Liver (tissue), 9 donors: ENCODE results near the gene ARMC9. TPM values are rescaled to one million over a fixed set of nuclear protein-coding genes. Genes with fewer than 3 reads are reported as not detected.

Source experiments
- DNase-seq: peaks from one replicate; pipeline ENCODE4 v3.0.0-alpha.2; 2017; ENCODE audit warnings: low spot score
- H3K27ac ChIP-seq, 2 donors: one replicate each; pipeline ENCODE4 v1.7.0; 2013; ENCODE audit warnings: inconsistent platforms in 2 of 2, low read length in 2 of 2, control low read depth in 1 of 2, low read depth in 1 of 2, mild to moderate bottlenecking in 1 of 2
- H3K27me3 ChIP-seq, 4 donors: one replicate each; pipeline versions ENCODE4 v1.6.1 to v1.7.0; 2013; ENCODE audit warnings: low read length in 3 of 4, inconsistent platforms in 1 of 4, mild to moderate bottlenecking in 1 of 4, moderate library complexity in 1 of 4; ENCODE audit not compliant: control insufficient read depth in 4 of 4, insufficient read depth in 4 of 4
- H3K36me3 ChIP-seq, 4 donors: one replicate each; pipeline versions ENCODE4 v1.6.1 to v1.7.0; 2013; ENCODE audit warnings: low read length in 3 of 4, mild to moderate bottlenecking in 3 of 4, low read depth in 1 of 4, moderate library complexity in 1 of 4; ENCODE audit not compliant: control insufficient read depth in 4 of 4, insufficient read depth in 3 of 4
- H3K4me1 ChIP-seq, 4 donors: one replicate each; pipeline versions ENCODE4 v1.6.1 to v1.7.0; 2013; ENCODE audit warnings: low read length in 3 of 4, mild to moderate bottlenecking in 3 of 4, moderate library complexity in 1 of 4; ENCODE audit not compliant: control insufficient read depth in 4 of 4, insufficient read depth in 4 of 4
- H3K4me3 ChIP-seq, 3 donors: one replicate each; pipeline versions ENCODE4 v1.6.1 to v1.7.0; 2013; ENCODE audit warnings: low read length in 3 of 3, control low read depth in 1 of 3, low read depth in 1 of 3, mild to moderate bottlenecking in 1 of 3
- H3K9ac ChIP-seq, 2 donors: one replicate each; pipeline ENCODE4 v1.7.0; 2013; ENCODE audit warnings: low read length in 2 of 2, mild to moderate bottlenecking in 2 of 2, moderate library complexity in 2 of 2, control low read depth in 1 of 2, low read depth in 1 of 2
- H3K9me3 ChIP-seq, 4 donors: one replicate each; pipeline versions ENCODE4 v1.6.1 to v1.7.0; 2013; ENCODE audit warnings: low read length in 3 of 4; ENCODE audit not compliant: control insufficient read depth in 4 of 4
- FOXA1 ChIP-seq: IDR thresholded peaks from 2 replicates; pipeline ENCODE4 v1.6.1; 2016; ENCODE audit warnings: antibody characterized with exemption
- FOXA2 ChIP-seq: IDR thresholded peaks from 2 replicates; pipeline ENCODE4 v1.6.1; 2016; ENCODE audit warnings: antibody characterized with exemption
- GABPA ChIP-seq, 2 donors: IDR thresholded peaks in 1 of 2; conservative IDR thresholded peaks in 1 of 2; 2 replicates each; pipeline ENCODE4 v1.6.1; 2016; ENCODE audit warnings: antibody characterized with exemption in 2 of 2, mild to moderate bottlenecking in 1 of 2, moderate library complexity in 1 of 2
- HNF4A ChIP-seq, 2 donors: conservative IDR thresholded peaks; 2 replicates each; pipeline ENCODE4 v1.6.1; 2016; ENCODE audit warnings: antibody characterized with exemption in 2 of 2, mild to moderate bottlenecking in 2 of 2
- JUND ChIP-seq, 2 donors: IDR thresholded peaks; 2 replicates each; pipeline ENCODE4 v1.6.1; 2016; ENCODE audit warnings: antibody characterized with exemption in 2 of 2
- NR2F2 ChIP-seq: IDR thresholded peaks from 2 replicates; pipeline ENCODE4 v1.6.1; 2016; ENCODE audit warnings: antibody characterized with exemption
- RAD21 ChIP-seq, 2 donors: IDR thresholded peaks; 2 replicates each; pipeline ENCODE4 v1.6.1; 2016; ENCODE audit warnings: antibody characterized with exemption in 2 of 2, mild to moderate bottlenecking in 2 of 2
- REST ChIP-seq: IDR thresholded peaks from 2 replicates; pipeline ENCODE4 v1.6.1; 2016; ENCODE audit warnings: antibody characterized with exemption, mild to moderate bottlenecking
- RXRA ChIP-seq, 2 donors: IDR thresholded peaks; 2 replicates each; pipeline ENCODE4 v1.6.1; 2017 to 2018; ENCODE audit warnings: antibody characterized with exemption in 2 of 2, mild to moderate bottlenecking in 1 of 2
- SP1 ChIP-seq: IDR thresholded peaks from 2 replicates; pipeline ENCODE4 v1.6.1; 2018; ENCODE audit warnings: antibody characterized with exemption, mild to moderate bottlenecking
- TAF1 ChIP-seq: conservative IDR thresholded peaks from 2 replicates; pipeline ENCODE4 v1.6.1; 2016; ENCODE audit warnings: antibody characterized with exemption, mild to moderate bottlenecking
- YY1 ChIP-seq: IDR thresholded peaks from 2 replicates; pipeline ENCODE4 v1.6.1; 2016; ENCODE audit warnings: antibody characterized with exemption, mild to moderate bottlenecking
- ZBTB33 ChIP-seq: IDR thresholded peaks from 2 replicates; pipeline ENCODE4 v1.6.1; 2016; ENCODE audit warnings: antibody characterized with exemption
- WGBS: extraction: QIAGEN DNeasy Blood & Tissue Kit; methylation state at CpG from one replicate; pipeline ENCODE4 v1.1.7; 2013; 5-methylcytosine and 5-hydroxymethylcytosine counted together
- polyA plus RNA-seq, 2 donors: library from polyadenylated mRNA; stranded (reverse) in 1 of 2; unstranded in 1 of 2; fragments of 200-250 nt in 1 of 2; fragments of >200 nt in 1 of 2; fragmentation: Nextera tagmentation in 1 of 2; extraction: Ambion mirVana in 1 of 2; gene quantifications; one replicate each; pipeline versions ENCODE4 v1.2.1 to v1.2.3, GENCODE V29; 2013 to 2015
- total RNA-seq, 2 donors: library from RNA; depleted of rRNA; stranded (reverse); fragments of >200 nt; gene quantifications; one replicate each; pipeline ENCODE4 v1.2.3, GENCODE V29; 2014
- TF ChIP-seq, protein P1 (sequence below): IDR thresholded peaks from 2 replicates; pipeline ENCODE4 v1.6.1; 2016; ENCODE audit warnings: antibody characterized with exemption
- donor health status: healthy.
- donor health status: healthy.
- donor health status: healthy.
- donor health status: healthy.
- donor health status: healthy.

ARMC9 gene
- total and polyA plus RNA-seq, 4 donors: 1.1 to 2.3 (median 1.8) TPM

- Histone ChIP-seq H3K4me1 (no peaks in the 10 kb centered on the region), H3K27me3 (no peaks in the 10 kb centered on the region), H3K36me3 (no peaks in the 10 kb centered on the region), H3K9me3 (no peaks in the 10 kb centered on the region), H3K4me3 (no peak overlapping the region), H3K9ac (no peak overlapping the region), H3K27ac (no peak overlapping the region)
- TF ChIP-seq ZBTB33 (no peak), FOXA1 (no peak), HNF4A (conservative IDR thresholded peaks at IDR 0.05) (no peak), REST (no peak), RAD21 (IDR thresholded peaks at IDR 0.05) (no peak), YY1 (no peak), TAF1 (no peak), RXRA (IDR thresholded peaks at IDR 0.05) (no peak), JUND (IDR thresholded peaks at IDR 0.05) (no peak), FOXA2 (no peak), GABPA (IDR thresholded peaks at IDR 0.05 in 1 of 2, conservative IDR thresholded peaks at IDR 0.05 in 1 of 2) (no peak)
- TF ChIP-seq, protein P1, sequence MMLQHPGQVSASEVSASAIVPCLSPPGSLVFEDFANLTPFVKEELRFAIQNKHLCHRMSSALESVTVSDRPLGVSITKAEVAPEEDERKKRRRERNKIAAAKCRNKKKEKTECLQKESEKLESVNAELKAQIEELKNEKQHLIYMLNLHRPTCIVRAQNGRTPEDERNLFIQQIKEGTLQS: no peak
- no peak for DNase-seq
- WGBS: 98% methylated on average over 2 of the region's 2 CpGs
Observed at GRCh38 chr2:231278868-231279267, 80.4 kb downstream of the ARMC9 start.

- H3K27ac ChIP-seq: no peak overlapping the region
- DNase-seq: no peak
- no peak for TF ChIP-seq YY1
- no peak for TF ChIP-seq HNF4A (conservative IDR thresholded peaks at IDR 0.05)
- TF ChIP-seq REST: no peak
- TF ChIP-seq FOXA2: no peak
- TF ChIP-seq NR2F2: no peak
- TF ChIP-seq JUND (IDR thresholded peaks at IDR 0.05): no peak
- no peak for TF ChIP-seq SP1
- no peak overlapping the region for H3K9ac ChIP-seq
- H3K4me3 ChIP-seq: no peak overlapping the region
- H3K36me3 ChIP-seq: no peaks in the 10 kb centered on the region
- H3K27me3 ChIP-seq: no peaks in the 10 kb centered on the region
- 86% methylated on average over 9 of the region's 9 CpGs for WGBS
- no peaks in the 10 kb centered on the region for H3K9me3 ChIP-seq
- H3K4me1 ChIP-seq: no peaks in the 10 kb centered on the region
Observed at GRCh38 chr2:231280846-231281245, 82.4 kb downstream of the ARMC9 start.
